CD4-positive, alpha-beta T cell treated with Interleukin-6 at 100 ng/mL for 8 hours (primary cell): Measurements from ENCODE around the gene ACOXL.
"Not testable (repeated sequence)": the region's sequence is repeated elsewhere in the genome, so short reads cannot be mapped to it uniquely, and the experiment has no call there.

Experiments
- DNase-seq: peaks from one replicate; pipeline ENCODE4 v3.0.0-alpha.2; 2020; ENCODE audit warnings: mixed read lengths, low spot score

ACOXL gene

GRCh38 chr2:110927526-110927925, 195.2 kb downstream of the ACOXL start:
- no peak for DNase-seq

DNA sequence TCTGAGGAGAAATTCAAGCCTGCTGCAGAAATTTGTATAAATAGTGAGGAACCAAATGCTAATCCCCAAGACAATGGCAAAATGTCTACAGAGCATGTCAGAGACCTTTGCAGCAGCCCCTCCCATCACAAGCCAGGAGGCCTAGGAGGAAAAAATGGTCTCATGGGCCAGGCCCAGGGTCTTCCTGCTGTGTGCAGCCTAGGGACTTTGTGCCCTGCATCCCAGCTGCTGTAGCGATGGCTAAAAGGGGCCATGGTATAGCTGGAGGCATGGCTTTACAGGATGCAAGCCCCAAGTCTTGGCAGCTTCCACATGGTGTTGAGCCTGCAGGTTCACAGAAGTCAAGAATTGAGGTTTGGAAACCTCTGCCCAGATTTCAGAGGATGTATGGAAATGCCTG, 197.2 kb downstream of the ACOXL start:
- no peak for DNase-seq

- no peak for DNase-seq
Measured at GRCh38 chr2:110931648-110932047, 199.3 kb downstream of the ACOXL start.

- DNase-seq = no peak
Measured at GRCh38 chr2:110933420-110933819, 201.0 kb downstream of the ACOXL start.

DNA sequence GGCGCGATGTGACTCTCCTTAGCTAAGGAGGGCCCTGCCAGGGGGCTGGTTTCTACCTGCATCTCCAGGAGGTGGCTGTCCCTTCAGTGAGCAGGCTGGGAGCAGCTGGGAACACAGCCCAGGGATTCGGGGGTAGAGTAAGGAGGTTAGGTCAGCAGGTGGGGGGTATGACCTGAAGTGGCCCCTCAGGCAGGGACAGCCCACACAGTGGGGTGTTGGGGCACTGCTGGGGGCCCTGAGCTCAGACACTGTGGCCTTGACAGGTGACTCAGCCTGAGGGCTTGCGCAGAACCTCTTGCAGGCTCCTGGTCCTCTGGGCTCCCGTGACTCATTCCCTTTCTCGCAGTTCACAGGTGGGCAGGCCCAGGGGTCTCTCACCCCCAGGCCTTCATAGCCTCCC, 202.6 kb downstream of the ACOXL start:
- DNase-seq = no peak

GRCh38 chr2:110940376-110940910, 208.1 kb downstream of the ACOXL start:
- DNase-seq = no peak

DNA sequence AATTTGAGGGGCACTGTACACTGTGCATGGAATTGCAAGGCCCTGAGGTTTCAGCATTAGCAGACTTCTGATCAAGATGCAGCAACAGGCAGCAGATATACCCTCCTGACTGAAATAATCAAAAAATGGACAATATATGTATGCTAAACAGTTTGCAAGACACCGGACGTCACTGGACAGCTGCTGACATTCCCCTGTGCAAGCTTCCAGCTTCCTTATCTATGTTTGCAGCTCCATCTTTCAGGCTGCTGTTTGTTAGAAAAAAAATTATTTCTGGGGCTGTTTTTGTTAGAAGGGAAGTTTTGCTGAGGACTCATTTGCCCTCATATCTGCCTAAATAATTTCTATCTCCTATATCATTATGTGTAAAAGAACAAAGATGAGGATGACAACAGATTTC, 208.9 kb downstream of the ACOXL start:
- no peak for DNase-seq

- DNase-seq = no peak
Measured at GRCh38 chr2:110943070-110943634, 210.8 kb downstream of the ACOXL start.

GRCh38 chr2:110946902-110947301, 214.5 kb downstream of the ACOXL start:
- DNase-seq = no peak

DNA sequence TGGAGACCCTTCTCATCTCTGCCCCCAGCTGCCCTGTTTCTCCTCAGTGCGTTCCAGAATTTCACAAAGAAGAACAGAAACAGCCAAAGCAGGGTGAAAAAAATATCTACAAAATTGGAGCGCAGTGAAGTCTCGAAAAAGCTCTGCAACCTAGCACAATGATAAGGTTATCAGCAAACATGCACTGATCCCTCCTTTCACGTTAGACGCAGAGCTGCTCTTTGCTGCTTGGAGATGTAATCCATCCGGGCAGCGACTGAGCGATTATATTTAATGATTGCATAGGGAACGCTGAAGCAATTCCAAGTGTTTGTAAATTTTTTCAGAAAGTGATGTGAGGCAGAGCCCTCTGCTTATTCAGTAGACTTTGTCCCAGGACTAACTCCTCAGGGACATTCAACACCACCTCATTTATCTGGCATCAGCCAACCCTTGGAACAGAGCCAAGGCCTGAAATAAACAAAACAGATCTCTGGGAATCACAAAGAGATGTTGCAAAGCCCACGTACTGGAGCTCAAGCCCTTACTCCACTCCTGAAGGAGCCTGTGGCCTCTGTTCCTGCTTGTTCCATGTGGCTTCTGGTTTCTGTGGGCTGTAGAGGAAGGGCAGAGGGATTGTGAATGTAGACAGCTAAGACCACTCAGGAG, 215.8 kb downstream of the ACOXL start:
- no peak for DNase-seq

GRCh38 chr2:110950281-110950680, 217.9 kb downstream of the ACOXL start:
- no peak for DNase-seq

GRCh38 chr2:110955045-110955444, 222.7 kb downstream of the ACOXL start:
- no peak for DNase-seq

DNA sequence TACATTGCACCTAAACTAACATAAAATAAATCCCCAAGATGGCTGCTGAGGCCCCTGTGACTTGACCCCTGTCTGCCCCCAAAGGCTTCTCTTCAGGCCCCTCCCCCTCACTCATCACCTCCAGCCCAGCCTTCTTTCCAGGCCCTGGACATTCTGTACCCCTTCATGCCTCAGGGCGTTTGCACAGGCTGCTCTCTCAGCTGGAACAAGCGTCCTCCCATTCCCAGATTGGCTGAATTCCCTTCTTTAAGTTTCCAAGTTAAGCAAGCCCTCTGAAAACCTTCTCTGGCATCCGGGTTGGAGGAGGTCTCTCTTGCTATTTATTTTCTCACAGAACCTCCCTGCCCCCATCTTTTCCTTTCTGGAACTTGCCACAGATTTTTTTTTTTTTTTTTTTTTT, 223.2 kb downstream of the ACOXL start:
- DNase-seq = no peak

DNA sequence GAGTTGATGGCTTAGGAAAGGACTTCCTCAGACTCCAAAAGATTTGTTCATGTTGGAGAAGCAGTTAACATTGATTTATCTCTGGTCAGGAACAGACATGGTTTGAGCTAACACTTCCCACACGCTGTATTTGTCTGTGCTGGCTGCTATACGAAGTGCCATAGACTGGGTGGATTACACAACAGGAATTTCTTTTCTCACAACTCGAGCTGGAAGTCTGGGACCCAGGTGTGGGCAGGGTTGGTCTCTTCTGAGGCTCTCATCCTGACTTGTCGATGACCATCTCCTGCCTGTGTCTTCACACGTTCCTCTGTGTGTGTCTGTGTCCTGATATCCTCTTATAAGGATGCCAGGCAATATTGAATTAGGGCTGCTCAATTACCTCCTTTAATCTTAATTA, 224.9 kb downstream of the ACOXL start:
- DNase-seq = no peak

- DNase-seq = no peak
Measured at GRCh38 chr2:110958346-110959119, 226.2 kb downstream of the ACOXL start.

GRCh38 chr2:110959198-110959597, 226.8 kb downstream of the ACOXL start:
- no peak for DNase-seq

- no peak for DNase-seq
Measured at GRCh38 chr2:110960281-110960680, 227.9 kb downstream of the ACOXL start.

GRCh38 chr2:110960954-110961353, 228.6 kb downstream of the ACOXL start:
- no peak for DNase-seq

DNA sequence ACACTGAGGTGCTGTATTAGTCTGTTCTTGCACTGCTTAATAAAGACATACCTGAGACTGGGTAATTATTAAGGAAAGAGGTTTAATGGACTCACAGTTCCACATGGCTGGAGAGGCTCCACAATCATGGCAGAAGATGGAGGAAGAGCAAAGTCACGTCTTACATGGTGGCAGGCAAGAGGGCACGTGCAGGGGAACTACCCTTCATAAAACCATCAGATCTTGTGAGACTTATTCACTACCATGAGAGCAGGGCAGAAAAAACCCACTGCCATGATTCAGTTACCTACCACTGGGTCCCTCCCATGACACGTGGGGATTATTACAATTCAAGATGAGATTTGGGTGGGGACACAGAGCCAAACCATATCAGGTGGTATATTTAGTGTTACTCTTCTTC, 229.3 kb downstream of the ACOXL start:
- DNase-seq = not testable (repeated sequence)

GRCh38 chr2:110969696-110970095, 237.3 kb downstream of the ACOXL start:
- DNase-seq = no peak

- no peak for DNase-seq
Measured at GRCh38 chr2:110970201-110970600, 237.8 kb downstream of the ACOXL start.

- DNase-seq = no peak
Measured at GRCh38 chr2:110971811-110972210, 239.4 kb downstream of the ACOXL start.

- DNase-seq = no peak
Measured at GRCh38 chr2:110973262-110973661, 240.9 kb downstream of the ACOXL start.
